DND-41 (cell line): ENCODE measurements around the gene PIGU.

Experiments used
- CTCF ChIP-seq: IDR thresholded peaks from 2 replicates; pipeline ENCODE4 v1.5.1; 2012; ENCODE audit warnings: borderline replicate concordance, low read length, moderate library complexity, mild to moderate bottlenecking; ENCODE audit not compliant: poor library complexity, severe bottlenecking; ENCODE audit errors: extremely low read depth
- EZH2 ChIP-seq: IDR thresholded peaks from 3 replicates; pipeline ENCODE4 v1.6.1; 2012; ENCODE audit warnings: borderline replicate concordance, low read depth, mild to moderate bottlenecking, moderate library complexity, low read length, inconsistent platforms; ENCODE audit not compliant: severe bottlenecking

GRCh38 chr20:34669094-34669493, 7.8 kb downstream of the PIGU start:
- TF ChIP-seq CTCF (no peak), EZH2 (no peak)
